Endothelial cell of umbilical vein (primary cell): ENCODE measurements around the gene ZAR1L. TPM values are rescaled to one million over a fixed set of nuclear protein-coding genes. Genes with fewer than 3 reads are reported as not detected.

Experiments
- BruUV-seq: library from RNA; stranded (reverse); fragments of 400-500 nt; replicated peaks from 2 replicates; lab custom pipeline; 2021; lab: Mats Ljungman, UMichigan
- CTCF ChIA-PET: fragments of 300-600, 350-600 bp; sonication (Branson Sonifier 250); formaldehyde crosslinking; loops from one replicate; lab custom pipeline; 2021; ENCODE audit warnings: antibody characterized with exemption, inconsistent platforms; lab: Charles Lee
- POLR2A ChIA-PET: fragments of 300-600, 350-600 bp; sonication (Branson Sonifier 250); formaldehyde crosslinking; loops from one replicate; lab custom pipeline; 2021; ENCODE audit warnings: antibody characterized with exemption, inconsistent platforms; lab: Charles Lee
- DNase-seq: peaks from one replicate; pipeline ENCODE4 v3.0.0-alpha.2; 2011; ENCODE audit warnings: low read depth, low spot score
- FAIRE-seq: peaks from 2 replicates; lab custom pipeline; 2011; peaks lifted over from hg19 to GRCh38; lab: Jason Lieb, UNC
- H2AFZ ChIP-seq: 2 replicates; pipeline ENCODE4 v1.6.0; 2012; ENCODE audit warnings: low read depth, low read length, control low read depth, inconsistent platforms
- H3K27ac ChIP-seq: 2 replicates; pipeline ENCODE4 v1.5.1; 2011; ENCODE audit warnings: low read depth, mild to moderate bottlenecking, control low read depth, low read length, moderate library complexity; ENCODE audit not compliant: insufficient read depth
- H3K27me3 ChIP-seq, 2 experiments: 2 replicates each; pipeline versions ENCODE4 v1.6.0 to v1.6.1; 2011; ENCODE audit warnings: low read length in 2 of 2, mixed read lengths in 1 of 2; ENCODE audit not compliant: control insufficient read depth in 2 of 2, insufficient read depth in 2 of 2
- H3K36me3 ChIP-seq, 2 experiments: 2 replicates in 1 of 2; 3 replicates in 1 of 2; pipeline ENCODE4 v1.5.1; 2011; ENCODE audit warnings: low read length in 2 of 2, mild to moderate bottlenecking in 1 of 2, moderate library complexity in 1 of 2; ENCODE audit not compliant: control insufficient read depth in 2 of 2, insufficient read depth in 2 of 2; ENCODE audit errors: extremely low read depth in 1 of 2
- H3K4me1 ChIP-seq: 3 replicates; pipeline ENCODE4 v1.5.1; 2011; ENCODE audit warnings: mild to moderate bottlenecking, low read length; ENCODE audit not compliant: control insufficient read depth, insufficient read depth; ENCODE audit errors: extremely low read depth
- H3K4me2 ChIP-seq: 2 replicates; pipeline ENCODE4 v1.6.1; 2011; ENCODE audit warnings: low read length, control low read depth, mixed read lengths; ENCODE audit not compliant: insufficient read depth
- H3K4me3 ChIP-seq, 3 experiments: fragments of 200-600 bp in 1 of 3; sonication (generic), shearing (Covaris generic) in 1 of 3; replicated peaks in 1 of 3; 2 replicates each; pipeline ENCODE4 v1.5.1; 2011 to 2016; ENCODE audit warnings: control low read depth in 3 of 3, low read length in 3 of 3, mild to moderate bottlenecking in 2 of 3, inconsistent platforms in 1 of 3, low read depth in 1 of 3, moderate library complexity in 1 of 3; ENCODE audit not compliant: insufficient read depth in 1 of 3
- H3K79me2 ChIP-seq: 2 replicates; pipeline ENCODE4 v1.6.0; 2012; ENCODE audit warnings: low read length, inconsistent platforms; ENCODE audit not compliant: control insufficient read depth, insufficient read depth
- H3K9ac ChIP-seq: replicated peaks from 2 replicates; pipeline ENCODE3; 2011; ENCODE audit warnings: low read length, control low read depth; ENCODE audit not compliant: insufficient read depth; ENCODE audit errors: extremely low read depth
- H3K9me1 ChIP-seq: replicated peaks from 3 replicates; pipeline ENCODE4 v1.6.0; 2011; ENCODE audit warnings: mild to moderate bottlenecking, low read length; ENCODE audit not compliant: control insufficient read depth, insufficient read depth; ENCODE audit errors: extremely low read depth
- H3K9me3 ChIP-seq: replicated peaks from 2 replicates; pipeline ENCODE4 v1.5.1; 2012; ENCODE audit warnings: low read length, inconsistent platforms; ENCODE audit not compliant: control insufficient read depth, insufficient read depth
- H4K20me1 ChIP-seq: replicated peaks from 2 replicates; pipeline ENCODE3; 2011; ENCODE audit warnings: mild to moderate bottlenecking, low read length; ENCODE audit not compliant: control insufficient read depth, insufficient read depth; ENCODE audit errors: extremely low read depth
- EZH2 ChIP-seq: IDR thresholded peaks from 2 replicates; pipeline ENCODE4 v1.6.1; 2012; ENCODE audit warnings: borderline replicate concordance, low read depth, mild to moderate bottlenecking, moderate library complexity, low read length, inconsistent platforms; ENCODE audit not compliant: severe bottlenecking
- FOS ChIP-seq: IDR thresholded peaks from 2 replicates; pipeline ENCODE4 v1.6.1; 2011; ENCODE audit warnings: mild to moderate bottlenecking, low read length, moderate library complexity, borderline replicate concordance; ENCODE audit not compliant: insufficient read depth
- GATA2 ChIP-seq: IDR thresholded peaks from 2 replicates; pipeline ENCODE4 v1.7.0; 2011; ENCODE audit warnings: low read depth, mild to moderate bottlenecking, moderate library complexity, mixed read lengths, low read length; ENCODE audit not compliant: insufficient read length, insufficient read depth
- JUN ChIP-seq: IDR thresholded peaks from 2 replicates; pipeline ENCODE4 v1.6.1; 2011; ENCODE audit warnings: borderline replicate concordance, low read depth; ENCODE audit not compliant: insufficient read length, insufficient read depth
- MYC ChIP-seq: IDR thresholded peaks from one replicate; pipeline ENCODE4 v1.6.1; 2011; ENCODE audit warnings: mild to moderate bottlenecking, low read depth, low read length
- POLR2A ChIP-seq: IDR thresholded peaks from 2 replicates; pipeline ENCODE4 v1.6.1; 2012; ENCODE audit warnings: low read depth, mild to moderate bottlenecking, control low read depth, low read length
- POLR2AphosphoS5 ChIP-seq: IDR thresholded peaks from 2 replicates; pipeline ENCODE4 v1.6.1; 2012; ENCODE audit warnings: low read depth, mild to moderate bottlenecking, control low read depth, low read length, moderate library complexity; ENCODE audit not compliant: insufficient read depth
- dilution Hi-C: fragments of 300-500 bp; cut with MboI; formaldehyde crosslinking; loops from one replicate; pipeline ENCODE4 v1.15.0; 2019; ENCODE audit warnings: low sequenced_read_pairs; ENCODE audit not compliant: extremely low pct_ligation_motif_present
- intact Hi-C: fragments of 100-400 bp; cut with micrococcal nuclease; formaldehyde crosslinking; loops from one replicate; pipeline ENCODE4 v1.10.0; 2022
- polyA plus RNA-seq, 4 experiments: library from polyadenylated mRNA; depleted of rRNA in 3 of 4; stranded (reverse) in 3 of 4; unstranded in 1 of 4; fragments of >200 nt; gene quantifications; 2 replicates each; pipeline versions ENCODE4 v1.2.1 to v1.2.3, GENCODE V29; 2011 to 2012; ENCODE audit warnings: missing spikeins in 1 of 4
- total RNA-seq: library from RNA; stranded (reverse); gene quantifications from 2 replicates; pipeline ENCODE4 v1.2.3, GENCODE V29; 2021
- TF ChIP-seq, protein P1 (sequence below): IDR thresholded peaks from 2 replicates; pipeline ENCODE4 v1.6.1; 2011; ENCODE audit not compliant: insufficient read depth, insufficient read length
- TF ChIP-seq, protein P2 (sequence below), 2 donors: IDR thresholded peaks; 1 replicate in 1 of 2; 2 replicates in 1 of 2; pipeline ENCODE4 v1.5.1; 2011; ENCODE audit warnings: low read length in 2 of 2, mild to moderate bottlenecking in 2 of 2, moderate library complexity in 2 of 2, control low read depth in 1 of 2, inconsistent platforms in 1 of 2, low read depth in 1 of 2; ENCODE audit not compliant: insufficient read depth in 1 of 2; ENCODE audit errors: extremely low read depth in 1 of 2

Gene ZAR1L
- total and polyA plus RNA-seq, 2 donors (not counting 3 experiments of a cell fraction or from before 2014, with no cell fraction given), result not detected

DNA sequence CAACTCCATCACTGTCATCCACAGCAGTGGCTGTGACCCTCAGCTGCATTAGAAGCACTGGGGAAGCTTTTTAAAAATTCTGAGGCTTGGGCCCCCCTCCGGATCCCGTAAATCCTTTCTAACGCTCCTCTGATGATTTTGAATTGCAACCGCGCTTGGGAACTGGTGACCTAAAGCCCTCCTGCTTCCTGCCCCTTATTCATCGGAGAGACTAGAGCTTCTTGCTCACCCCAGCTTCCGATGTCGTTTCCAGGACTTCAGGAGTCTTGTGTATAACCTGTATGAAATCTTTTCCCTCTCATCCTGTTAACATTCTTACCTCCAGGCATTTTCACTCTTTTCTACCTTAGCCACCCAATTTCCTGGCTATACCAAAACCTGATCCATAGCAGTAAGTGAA lies 14.8 kb downstream of the ZAR1L start:
- Histone ChIP-seq H3K9ac (no peak overlapping the region), H3K4me2 (peak overlapping the region; percentile 28), H2AFZ (peak overlapping the region; percentile 5), H3K27me3 (no peaks in the 10 kb centered on the region), H3K36me3 (peaks cover 0 to 2% of the 10 kb centered on the region in 2 experiments), H3K27ac (no peak overlapping the region), H3K4me3 (no peak overlapping the region), H3K4me1 (peaks cover 9% of the 10 kb centered on the region), H3K9me1 (no peaks in the 10 kb centered on the region), H3K9me3 (no peaks in the 10 kb centered on the region), H4K20me1 (no peaks in the 10 kb centered on the region), H3K79me2 (no peaks in the 10 kb centered on the region)
- ChIA-PET POLR2A (no interaction called here), CTCF (interaction anchor here (1.0 to 2.6 kb wide), 5 partner anchors 9 to 54 kb away, joined by 3 to 16 read pairs (median 4); no protein-coding TSS in a partner anchor)
- DNase-seq, result no peak
- TF ChIP-seq JUN (no peak), GATA2 (no peak)
- TF ChIP-seq, protein P1, sequence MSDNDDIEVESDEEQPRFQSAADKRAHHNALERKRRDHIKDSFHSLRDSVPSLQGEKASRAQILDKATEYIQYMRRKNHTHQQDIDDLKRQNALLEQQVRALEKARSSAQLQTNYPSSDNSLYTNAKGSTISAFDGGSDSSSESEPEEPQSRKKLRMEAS, result no peak
- dilution Hi-C loops (no loop called here), intact Hi-C loops (no loop called here)
- no TSS peak for BruUV-seq
- no peak for FAIRE-seq

DNA sequence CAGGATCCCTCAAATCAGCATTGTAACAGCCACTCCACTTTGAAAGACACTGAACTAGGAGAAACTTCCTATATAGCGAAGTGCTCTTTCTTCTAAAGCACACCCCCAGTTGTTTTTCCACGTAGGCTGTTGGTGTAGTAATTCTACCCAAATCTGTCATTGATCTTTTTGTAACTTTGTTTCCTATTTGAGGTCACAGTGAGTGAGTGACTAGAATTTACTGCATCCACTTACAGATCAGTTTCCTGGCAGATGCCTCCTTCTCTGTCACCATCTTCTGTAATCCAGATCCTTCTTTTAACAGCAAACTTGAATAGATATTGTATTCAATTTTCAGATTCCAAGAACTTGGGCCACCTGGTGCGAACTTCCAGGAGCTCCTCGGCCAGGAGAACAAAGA lies 15.3 kb downstream of the ZAR1L start:
- no peak for TF ChIP-seq GATA2
- no peak for TF ChIP-seq JUN
- TF ChIP-seq POLR2AphosphoS5, result no peak
- TF ChIP-seq FOS, result no peak
- TF ChIP-seq POLR2A, result no peak
- no peak for TF ChIP-seq MYC
- TF ChIP-seq, protein P1, result no peak
- TF ChIP-seq EZH2, result no peak
- TF ChIP-seq, protein P2, sequence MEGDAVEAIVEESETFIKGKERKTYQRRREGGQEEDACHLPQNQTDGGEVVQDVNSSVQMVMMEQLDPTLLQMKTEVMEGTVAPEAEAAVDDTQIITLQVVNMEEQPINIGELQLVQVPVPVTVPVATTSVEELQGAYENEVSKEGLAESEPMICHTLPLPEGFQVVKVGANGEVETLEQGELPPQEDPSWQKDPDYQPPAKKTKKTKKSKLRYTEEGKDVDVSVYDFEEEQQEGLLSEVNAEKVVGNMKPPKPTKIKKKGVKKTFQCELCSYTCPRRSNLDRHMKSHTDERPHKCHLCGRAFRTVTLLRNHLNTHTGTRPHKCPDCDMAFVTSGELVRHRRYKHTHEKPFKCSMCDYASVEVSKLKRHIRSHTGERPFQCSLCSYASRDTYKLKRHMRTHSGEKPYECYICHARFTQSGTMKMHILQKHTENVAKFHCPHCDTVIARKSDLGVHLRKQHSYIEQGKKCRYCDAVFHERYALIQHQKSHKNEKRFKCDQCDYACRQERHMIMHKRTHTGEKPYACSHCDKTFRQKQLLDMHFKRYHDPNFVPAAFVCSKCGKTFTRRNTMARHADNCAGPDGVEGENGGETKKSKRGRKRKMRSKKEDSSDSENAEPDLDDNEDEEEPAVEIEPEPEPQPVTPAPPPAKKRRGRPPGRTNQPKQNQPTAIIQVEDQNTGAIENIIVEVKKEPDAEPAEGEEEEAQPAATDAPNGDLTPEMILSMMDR (IDR thresholded peaks at IDR 0.05; ENCODE audit: extremely low read depth in 1 of 2, insufficient read depth in 1 of 2, low read depth in 1 of 2, low read length in 2 of 2), result no peak
- no TSS peak for BruUV-seq
- dilution Hi-C loops (no loop called here), intact Hi-C loops (no loop called here)
- no peak for DNase-seq
- Histone ChIP-seq H3K9me1 (no peaks in the 10 kb centered on the region), H4K20me1 (no peaks in the 10 kb centered on the region), H3K9me3 (no peaks in the 10 kb centered on the region), H3K4me1 (peaks cover 9% of the 10 kb centered on the region), H3K79me2 (no peaks in the 10 kb centered on the region), H3K9ac (no peak overlapping the region), H3K27ac (no peak overlapping the region), H3K36me3 (peaks cover 0 to 4% of the 10 kb centered on the region in 2 experiments), H3K4me3 (no peak overlapping the region), H2AFZ (peak overlapping the region; percentile 5), H3K27me3 (no peaks in the 10 kb centered on the region), H3K4me2 (no peak overlapping the region)
- ChIA-PET POLR2A (no interaction called here), CTCF (interaction anchor here (1.0 to 2.6 kb wide), 5 partner anchors 10 to 54 kb away, joined by 3 to 16 read pairs (median 4); no protein-coding TSS in a partner anchor)
- no peak for FAIRE-seq
